HepG2 (cell line): ENCODE measurements around the gene CLEC2D. TPM values are rescaled to one million over a fixed set of nuclear protein-coding genes. Genes with fewer than 3 reads are reported as not detected.
A peak's percentile ranks its signal among the peaks of the same experiment; 100 is the strongest.

ENCODE experiments used
- BCL6 ChIP-seq: IDR thresholded peaks from 2 replicates; pipeline ENCODE4 v1.6.1; 2016; ENCODE audit warnings: missing genetic modification reagents, missing compliant biosample characterization
- CREB1 ChIP-seq, 2 experiments: fragments of 450-650 bp in 1 of 2; IDR thresholded peaks; 2 replicates each; pipeline ENCODE4 v1.6.1; 2016 to 2017; ENCODE audit warnings: control low read depth in 1 of 2, mild to moderate bottlenecking in 1 of 2, missing compliant biosample characterization in 1 of 2, missing genetic modification characterization in 1 of 2
- ELF3 ChIP-seq: IDR thresholded peaks from 2 replicates; pipeline ENCODE4 v1.6.1; 2016; ENCODE audit warnings: missing genetic modification reagents, missing compliant biosample characterization
- HNF1B ChIP-seq: sonication (generic); formaldehyde crosslinking; IDR thresholded peaks from 2 replicates; pipeline ENCODE4 v1.5.1; 2020; ENCODE audit warnings: mild to moderate bottlenecking, moderate library complexity, missing genetic modification reagents
- KLF16 ChIP-seq, 2 experiments: sonication (generic) in 1 of 2; formaldehyde crosslinking in 1 of 2; IDR thresholded peaks; 2 replicates each; pipeline versions ENCODE4 v1.6.1 to v1.8.0; 2016 to 2023; ENCODE audit warnings: missing genetic modification reagents in 2 of 2, missing compliant biosample characterization in 1 of 2
- POLR2A ChIP-seq, 2 experiments: IDR thresholded peaks; 2 replicates each; pipeline ENCODE4 v1.6.1; 2011; ENCODE audit warnings: low read depth in 2 of 2, low read length in 2 of 2, mild to moderate bottlenecking in 1 of 2, moderate library complexity in 1 of 2; ENCODE audit not compliant: insufficient read depth in 1 of 2
- POLR2AphosphoS5 ChIP-seq: IDR thresholded peaks from 2 replicates; pipeline ENCODE4 v1.6.1; 2012; ENCODE audit warnings: low read depth, low read length
- PRPF4 ChIP-seq: fragments of 200-400 bp; formaldehyde crosslinking; IDR thresholded peaks from 2 replicates; pipeline ENCODE4 v1.6.1; 2016; ENCODE audit warnings: low read length, low read depth; ENCODE audit not compliant: poor library complexity, severe bottlenecking
- REL ChIP-seq: sonication (generic); formaldehyde crosslinking; conservative IDR thresholded peaks from 2 replicates; pipeline ENCODE4 v1.8.0; 2022; ENCODE audit warnings: mild to moderate bottlenecking, missing genetic modification reagents, moderate library complexity
- RFX3 ChIP-seq: IDR thresholded peaks from 2 replicates; pipeline ENCODE4 v1.6.1; 2016; ENCODE audit warnings: missing biosample characterization, missing genetic modification reagents
- RFXAP ChIP-seq: sonication (generic); formaldehyde crosslinking; IDR thresholded peaks from 2 replicates; pipeline ENCODE4 v1.4.0; 2020; ENCODE audit warnings: missing genetic modification reagents, borderline replicate concordance
- SMC3 ChIP-seq: IDR thresholded peaks from 2 replicates; pipeline ENCODE4 v1.6.1; 2011; ENCODE audit warnings: low read length, improper control_type of control experiment
- SSRP1 ChIP-seq: IDR thresholded peaks from 2 replicates; pipeline ENCODE4 v1.6.1; 2016; ENCODE audit warnings: control low read depth
- ZBTB3 ChIP-seq: sonication (generic); formaldehyde crosslinking; IDR thresholded peaks from 2 replicates; pipeline ENCODE4 v1.4.0; 2020; ENCODE audit warnings: low read depth, mild to moderate bottlenecking, moderate library complexity, missing genetic modification reagents, borderline replicate concordance
- ZBTB7B ChIP-seq: sonication (generic); formaldehyde crosslinking; IDR thresholded peaks from 2 replicates; pipeline ENCODE4 v1.4.0; 2020; ENCODE audit warnings: missing genetic modification reagents
- ZNF136 ChIP-seq: sonication (generic); formaldehyde crosslinking; IDR thresholded peaks from 2 replicates; pipeline ENCODE4 v1.8.1; 2022; ENCODE audit warnings: low read depth, mild to moderate bottlenecking, moderate library complexity, missing genetic modification reagents
- ZNF180 ChIP-seq: sonication (generic); formaldehyde crosslinking; IDR thresholded peaks from 2 replicates; pipeline ENCODE4 v1.4.0; 2020; ENCODE audit warnings: low read depth, missing genetic modification reagents, borderline replicate concordance
- ZNF337 ChIP-seq: sonication (generic); formaldehyde crosslinking; IDR thresholded peaks from 2 replicates; pipeline ENCODE4 v1.5.1; 2020; ENCODE audit warnings: missing genetic modification reagents, low read depth, mild to moderate bottlenecking, borderline replicate concordance
- ZNF446 ChIP-seq: sonication (generic); formaldehyde crosslinking; IDR thresholded peaks from 2 replicates; pipeline ENCODE4 v1.5.0; 2020; ENCODE audit warnings: mild to moderate bottlenecking, missing genetic modification reagents
- ZNF558 ChIP-seq: sonication (generic); formaldehyde crosslinking; IDR thresholded peaks from 2 replicates; pipeline ENCODE4 v1.9.0; 2022; ENCODE audit warnings: mild to moderate bottlenecking, missing genetic modification reagents, borderline replicate concordance
- ZNF616 ChIP-seq: sonication (generic); formaldehyde crosslinking; IDR thresholded peaks from 2 replicates; pipeline ENCODE4 v1.5.0; 2020; ENCODE audit warnings: low read depth, mild to moderate bottlenecking, missing genetic modification reagents
- polyA plus RNA-seq, 8 experiments: library from polyadenylated mRNA; depleted of rRNA in 3 of 8; stranded (reverse) in 7 of 8; unstranded in 1 of 8; fragments of >200 nt; fragmentation: Illumina TruSeq in 4 of 8; extraction: Trizol in 4 of 8; gene quantifications; 2 replicates each; pipeline versions ENCODE4 v1.2.1 to v1.2.3, GENCODE V29; 2011 to 2016; ENCODE audit warnings: low read depth in 4 of 8, missing spikeins in 1 of 8, mixed read lengths in 1 of 8; ENCODE audit not compliant: insufficient read depth in 1 of 8
- total RNA-seq, 5 experiments: library from RNA; depleted of rRNA; stranded (reverse); fragments of >200 nt; fragmentation: Illumina TruSeq; extraction: Trizol; gene quantifications; 2 replicates each; pipeline ENCODE4 v1.2.3, GENCODE V29; 2016; ENCODE audit warnings: low read depth in 1 of 5
- TF ChIP-seq, protein P1 (sequence below): sonication (generic); formaldehyde crosslinking; conservative IDR thresholded peaks from 2 replicates; pipeline ENCODE4 v1.4.0; 2020; ENCODE audit warnings: missing genetic modification reagents
- TF ChIP-seq, protein P2 (sequence below): sonication (generic); formaldehyde crosslinking; IDR thresholded peaks from 2 replicates; pipeline ENCODE4 v1.5.0; 2020; ENCODE audit warnings: missing genetic modification reagents
- TF ChIP-seq, protein P3 (sequence below): sonication (generic); formaldehyde crosslinking; IDR thresholded peaks from 2 replicates; pipeline ENCODE4 v1.5.0; 2020; ENCODE audit warnings: mild to moderate bottlenecking, missing genetic modification reagents, borderline replicate concordance

CLEC2D gene
- total and polyA plus RNA-seq, 2 of the 13 experiments (the other 11 are each of a cell fraction or from before 2014, with no cell fraction given): 2.5 to 8.6 TPM

- TF ChIP-seq ZNF558 (CRISPR knock-in tag) (0 out of 2 replicates have a peak, but pooled peaks have one; percentile 27), ZNF446 (CRISPR knock-in tag) (no peak), POLR2A (IDR thresholded peaks at IDR 0.05; ENCODE audit: insufficient read depth in 1 of 2, low read depth in 2 of 2, low read length in 2 of 2) (peak in 1 of 2 experiments; percentile 58; a peak in 2 of 4 replicates), ELF3 (CRISPR knock-in tag) (0 out of 2 replicates have a peak, but pooled peaks have one; percentile 6), POLR2AphosphoS5 (peak; percentile 63), ZNF616 (CRISPR knock-in tag) (no peak), HNF1B (CRISPR knock-in tag) (no peak), CREB1 (IDR thresholded peaks at IDR 0.05) (no peak), CREB1 (CRISPR knock-in tag; IDR thresholded peaks at IDR 0.05) (peak; percentile 27; the same call in 1 of the 2 replicates), KLF16 (CRISPR knock-in tag; IDR thresholded peaks at IDR 0.05) (no peak), SMC3 (no peak), RFX3 (CRISPR knock-in tag) (no peak), ZNF136 (no peak), ZNF337 (CRISPR knock-in tag) (no peak), REL (CRISPR knock-in tag) (no peak), RFXAP (CRISPR knock-in tag) (0 out of 2 replicates have a peak, but pooled peaks have one; percentile 26), PRPF4 (no peak), SSRP1 (no peak), BCL6 (CRISPR knock-in tag) (no peak), ZBTB7B (peak; percentile 59; the same call in 1 of the 2 replicates), ZBTB3 (CRISPR knock-in tag) (no peak), ZNF180 (CRISPR knock-in tag) (no peak)
- TF ChIP-seq, protein P1, sequence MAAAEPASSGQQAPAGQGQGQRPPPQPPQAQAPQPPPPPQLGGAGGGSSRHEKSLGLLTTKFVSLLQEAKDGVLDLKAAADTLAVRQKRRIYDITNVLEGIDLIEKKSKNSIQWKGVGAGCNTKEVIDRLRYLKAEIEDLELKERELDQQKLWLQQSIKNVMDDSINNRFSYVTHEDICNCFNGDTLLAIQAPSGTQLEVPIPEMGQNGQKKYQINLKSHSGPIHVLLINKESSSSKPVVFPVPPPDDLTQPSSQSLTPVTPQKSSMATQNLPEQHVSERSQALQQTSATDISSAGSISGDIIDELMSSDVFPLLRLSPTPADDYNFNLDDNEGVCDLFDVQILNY (CRISPR knock-in tag): no peak
- TF ChIP-seq, protein P2, sequence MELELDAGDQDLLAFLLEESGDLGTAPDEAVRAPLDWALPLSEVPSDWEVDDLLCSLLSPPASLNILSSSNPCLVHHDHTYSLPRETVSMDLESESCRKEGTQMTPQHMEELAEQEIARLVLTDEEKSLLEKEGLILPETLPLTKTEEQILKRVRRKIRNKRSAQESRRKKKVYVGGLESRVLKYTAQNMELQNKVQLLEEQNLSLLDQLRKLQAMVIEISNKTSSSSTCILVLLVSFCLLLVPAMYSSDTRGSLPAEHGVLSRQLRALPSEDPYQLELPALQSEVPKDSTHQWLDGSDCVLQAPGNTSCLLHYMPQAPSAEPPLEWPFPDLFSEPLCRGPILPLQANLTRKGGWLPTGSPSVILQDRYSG (CRISPR knock-in tag): no peak
- TF ChIP-seq, protein P3, sequence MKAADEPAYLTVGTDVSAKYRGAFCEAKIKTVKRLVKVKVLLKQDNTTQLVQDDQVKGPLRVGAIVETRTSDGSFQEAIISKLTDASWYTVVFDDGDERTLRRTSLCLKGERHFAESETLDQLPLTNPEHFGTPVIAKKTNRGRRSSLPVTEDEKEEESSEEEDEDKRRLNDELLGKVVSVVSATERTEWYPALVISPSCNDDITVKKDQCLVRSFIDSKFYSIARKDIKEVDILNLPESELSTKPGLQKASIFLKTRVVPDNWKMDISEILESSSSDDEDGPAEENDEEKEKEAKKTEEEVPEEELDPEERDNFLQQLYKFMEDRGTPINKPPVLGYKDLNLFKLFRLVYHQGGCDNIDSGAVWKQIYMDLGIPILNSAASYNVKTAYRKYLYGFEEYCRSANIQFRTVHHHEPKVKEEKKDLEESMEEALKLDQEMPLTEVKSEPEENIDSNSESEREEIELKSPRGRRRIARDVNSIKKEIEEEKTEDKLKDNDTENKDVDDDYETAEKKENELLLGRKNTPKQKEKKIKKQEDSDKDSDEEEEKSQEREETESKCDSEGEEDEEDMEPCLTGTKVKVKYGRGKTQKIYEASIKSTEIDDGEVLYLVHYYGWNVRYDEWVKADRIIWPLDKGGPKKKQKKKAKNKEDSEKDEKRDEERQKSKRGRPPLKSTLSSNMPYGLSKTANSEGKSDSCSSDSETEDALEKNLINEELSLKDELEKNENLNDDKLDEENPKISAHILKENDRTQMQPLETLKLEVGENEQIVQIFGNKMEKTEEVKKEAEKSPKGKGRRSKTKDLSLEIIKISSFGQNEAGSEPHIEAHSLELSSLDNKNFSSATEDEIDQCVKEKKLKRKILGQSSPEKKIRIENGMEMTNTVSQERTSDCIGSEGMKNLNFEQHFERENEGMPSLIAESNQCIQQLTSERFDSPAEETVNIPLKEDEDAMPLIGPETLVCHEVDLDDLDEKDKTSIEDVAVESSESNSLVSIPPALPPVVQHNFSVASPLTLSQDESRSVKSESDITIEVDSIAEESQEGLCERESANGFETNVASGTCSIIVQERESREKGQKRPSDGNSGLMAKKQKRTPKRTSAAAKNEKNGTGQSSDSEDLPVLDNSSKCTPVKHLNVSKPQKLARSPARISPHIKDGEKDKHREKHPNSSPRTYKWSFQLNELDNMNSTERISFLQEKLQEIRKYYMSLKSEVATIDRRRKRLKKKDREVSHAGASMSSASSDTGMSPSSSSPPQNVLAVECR: peak; percentile 12; the same call in 1 of the 2 replicates
These were observed 20.0 kb upstream of the CLEC2D start (continued) for GRCh38 chr12:9649532-9649940.
